HEK293 (cell line): ENCODE results near the gene FAM177B.
A peak's percentile ranks its signal among the peaks of the same experiment; 100 is the strongest.

Source experiments
- HOXD13 ChIP-seq: sonication (generic); formaldehyde crosslinking; IDR thresholded peaks from 2 replicates; pipeline ENCODE4 v1.8.0; 2022; ENCODE audit warnings: missing genetic modification reagents, borderline replicate concordance
- KLF10 ChIP-seq: fragments of 450-650 bp; IDR thresholded peaks from 2 replicates; pipeline ENCODE4 v1.5.1; 2018; ENCODE audit warnings: missing biosample characterization, mild to moderate bottlenecking, missing genetic modification characterization
- MEIS1 ChIP-seq: sonication (generic); formaldehyde crosslinking; IDR thresholded peaks from 2 replicates; pipeline ENCODE4 v1.8.1; 2022; ENCODE audit warnings: missing genetic modification reagents, mild to moderate bottlenecking, borderline replicate concordance
- MZF1 ChIP-seq: fragments of 450-650 bp; formaldehyde crosslinking; IDR thresholded peaks from 2 replicates; pipeline ENCODE4 v1.5.1; 2017; ENCODE audit warnings: missing biosample characterization, missing genetic modification characterization, borderline replicate concordance
- PRDM1 ChIP-seq: fragments of 450-650 bp; formaldehyde crosslinking; IDR thresholded peaks from 2 replicates; pipeline ENCODE4; 2016; ENCODE audit warnings: missing biosample characterization, missing genetic modification characterization
- PRDM6 ChIP-seq: fragments of 450-650 bp; formaldehyde crosslinking; IDR thresholded peaks from 2 replicates; pipeline ENCODE4 v1.5.1; 2017; ENCODE audit warnings: missing biosample characterization, missing genetic modification characterization
- SCRT2 ChIP-seq: fragments of 450-650 bp; formaldehyde crosslinking; IDR thresholded peaks from 2 replicates; pipeline ENCODE4 v1.5.1; 2016; ENCODE audit warnings: missing biosample characterization, missing genetic modification characterization
- SP2 ChIP-seq: fragments of 450-650 bp; formaldehyde crosslinking; IDR thresholded peaks from 2 replicates; pipeline ENCODE4 v1.5.1; 2016; ENCODE audit warnings: missing biosample characterization, missing genetic modification characterization
- SP3 ChIP-seq: fragments of 450-650 bp; formaldehyde crosslinking; IDR thresholded peaks from 2 replicates; pipeline ENCODE4 v1.5.1; 2016; ENCODE audit warnings: missing biosample characterization, missing genetic modification characterization
- YY1 ChIP-seq: fragments of 450-650 bp; formaldehyde crosslinking; IDR thresholded peaks from 2 replicates; pipeline ENCODE4 v1.5.1; 2018; ENCODE audit warnings: missing biosample characterization, missing genetic modification characterization
- ZBTB26 ChIP-seq: fragments of 450-650 bp; formaldehyde crosslinking; optimal IDR thresholded peaks from 2 replicates; pipeline ENCODE3; 2016; ENCODE audit warnings: missing biosample characterization, mild to moderate bottlenecking, missing genetic modification characterization
- ZNF132 ChIP-seq: fragments of 450-650 bp; formaldehyde crosslinking; IDR thresholded peaks from 2 replicates; pipeline ENCODE4 v1.5.1; 2017; ENCODE audit warnings: missing biosample characterization, missing genetic modification characterization, borderline replicate concordance
- ZNF133 ChIP-seq: fragments of 450-650 bp; formaldehyde crosslinking; IDR thresholded peaks from 2 replicates; pipeline ENCODE4 v1.5.1; 2016; ENCODE audit warnings: missing biosample characterization, missing genetic modification characterization
- ZNF292 ChIP-seq: fragments of 450-650 bp; formaldehyde crosslinking; IDR thresholded peaks from 2 replicates; pipeline ENCODE4 v1.5.1; 2016; ENCODE audit warnings: low read depth, missing biosample characterization, missing genetic modification characterization, borderline replicate concordance
- ZNF335 ChIP-seq: fragments of 450-650 bp; formaldehyde crosslinking; conservative IDR thresholded peaks from 2 replicates; pipeline ENCODE4 v1.5.1; 2016; ENCODE audit warnings: missing biosample characterization, missing genetic modification characterization
- ZNF354C ChIP-seq: fragments of 450-650 bp; formaldehyde crosslinking; IDR thresholded peaks from 2 replicates; pipeline ENCODE4 v1.5.1; 2016; ENCODE audit warnings: missing biosample characterization, missing genetic modification characterization, low read depth, borderline replicate concordance
- ZNF48 ChIP-seq: fragments of 450-650 bp; formaldehyde crosslinking; IDR thresholded peaks from 2 replicates; pipeline ENCODE4 v1.5.1; 2016; ENCODE audit warnings: missing biosample characterization, missing genetic modification characterization
- ZNF548 ChIP-seq: fragments of 450-650 bp; formaldehyde crosslinking; IDR thresholded peaks from 2 replicates; pipeline ENCODE4 v1.5.1; 2016; ENCODE audit warnings: missing biosample characterization, missing genetic modification characterization
- ZNF571 ChIP-seq: fragments of 450-650 bp; formaldehyde crosslinking; IDR thresholded peaks from 2 replicates; pipeline ENCODE4 v1.5.0; 2017; ENCODE audit warnings: missing biosample characterization, missing genetic modification characterization
- ZNF596 ChIP-seq: fragments of 450-650 bp; IDR thresholded peaks from 2 replicates; pipeline ENCODE4 v1.5.0; 2018; ENCODE audit warnings: missing biosample characterization, mild to moderate bottlenecking, missing genetic modification characterization, moderate library complexity
- ZNF610 ChIP-seq: fragments of 450-650 bp; formaldehyde crosslinking; IDR thresholded peaks from 2 replicates; pipeline ENCODE4 v1.5.1; 2016; ENCODE audit warnings: missing biosample characterization, missing genetic modification characterization, borderline replicate concordance
- ZNF777 ChIP-seq: fragments of 450-650 bp; formaldehyde crosslinking; IDR thresholded peaks from 2 replicates; pipeline ENCODE4 v1.5.1; 2017; ENCODE audit warnings: missing biosample characterization, missing genetic modification characterization, borderline replicate concordance
- ZNF837 ChIP-seq: fragments of 450-650 bp; formaldehyde crosslinking; IDR thresholded peaks from 2 replicates; pipeline ENCODE4 v1.5.1; 2016; ENCODE audit warnings: missing biosample characterization, missing genetic modification characterization
- ZSCAN30 ChIP-seq: fragments of 450-650 bp; IDR thresholded peaks from 2 replicates; pipeline ENCODE4 v1.5.1; 2018; ENCODE audit warnings: missing biosample characterization, mild to moderate bottlenecking, missing genetic modification characterization, moderate library complexity
- TF ChIP-seq, protein P1 (sequence below): fragments of 450-650 bp; formaldehyde crosslinking; IDR thresholded peaks from 2 replicates; pipeline ENCODE4 v1.5.1; 2016; ENCODE audit warnings: missing biosample characterization, missing genetic modification characterization
- TF ChIP-seq, protein P2 (sequence below): fragments of 450-650 bp; formaldehyde crosslinking; IDR thresholded peaks from 2 replicates; pipeline ENCODE4 v1.5.1; 2016; ENCODE audit warnings: missing biosample characterization, missing genetic modification characterization
- TF ChIP-seq, protein P3 (sequence below): fragments of 450-650 bp; formaldehyde crosslinking; IDR thresholded peaks from 2 replicates; pipeline ENCODE4 v1.5.1; 2016; ENCODE audit warnings: missing biosample characterization, missing genetic modification characterization
- TF ChIP-seq, protein P4 (sequence below): fragments of 450-650 bp; IDR thresholded peaks from 2 replicates; pipeline ENCODE4 v1.5.1; 2018; ENCODE audit warnings: missing biosample characterization, mild to moderate bottlenecking, missing genetic modification characterization

FAM177B gene

GRCh38 chr1:222712253-222713090 is 24.5 kb upstream of the FAM177B start, which contains the start of the genes AIDA and BROX (continued):
- TF ChIP-seq ZNF292 = no peak
- peak; percentile 99 for TF ChIP-seq SP3
- TF ChIP-seq ZBTB26 (tag by site-specific recombination) = peak; percentile 41
- no peak for TF ChIP-seq ZNF837 (tag by site-specific recombination)
- no peak for TF ChIP-seq MEIS1 (CRISPR knock-in tag)
- TF ChIP-seq ZNF571 (tag by site-specific recombination) = no peak
- TF ChIP-seq ZNF548 (tag by site-specific recombination) = no peak
- TF ChIP-seq, protein P1, sequence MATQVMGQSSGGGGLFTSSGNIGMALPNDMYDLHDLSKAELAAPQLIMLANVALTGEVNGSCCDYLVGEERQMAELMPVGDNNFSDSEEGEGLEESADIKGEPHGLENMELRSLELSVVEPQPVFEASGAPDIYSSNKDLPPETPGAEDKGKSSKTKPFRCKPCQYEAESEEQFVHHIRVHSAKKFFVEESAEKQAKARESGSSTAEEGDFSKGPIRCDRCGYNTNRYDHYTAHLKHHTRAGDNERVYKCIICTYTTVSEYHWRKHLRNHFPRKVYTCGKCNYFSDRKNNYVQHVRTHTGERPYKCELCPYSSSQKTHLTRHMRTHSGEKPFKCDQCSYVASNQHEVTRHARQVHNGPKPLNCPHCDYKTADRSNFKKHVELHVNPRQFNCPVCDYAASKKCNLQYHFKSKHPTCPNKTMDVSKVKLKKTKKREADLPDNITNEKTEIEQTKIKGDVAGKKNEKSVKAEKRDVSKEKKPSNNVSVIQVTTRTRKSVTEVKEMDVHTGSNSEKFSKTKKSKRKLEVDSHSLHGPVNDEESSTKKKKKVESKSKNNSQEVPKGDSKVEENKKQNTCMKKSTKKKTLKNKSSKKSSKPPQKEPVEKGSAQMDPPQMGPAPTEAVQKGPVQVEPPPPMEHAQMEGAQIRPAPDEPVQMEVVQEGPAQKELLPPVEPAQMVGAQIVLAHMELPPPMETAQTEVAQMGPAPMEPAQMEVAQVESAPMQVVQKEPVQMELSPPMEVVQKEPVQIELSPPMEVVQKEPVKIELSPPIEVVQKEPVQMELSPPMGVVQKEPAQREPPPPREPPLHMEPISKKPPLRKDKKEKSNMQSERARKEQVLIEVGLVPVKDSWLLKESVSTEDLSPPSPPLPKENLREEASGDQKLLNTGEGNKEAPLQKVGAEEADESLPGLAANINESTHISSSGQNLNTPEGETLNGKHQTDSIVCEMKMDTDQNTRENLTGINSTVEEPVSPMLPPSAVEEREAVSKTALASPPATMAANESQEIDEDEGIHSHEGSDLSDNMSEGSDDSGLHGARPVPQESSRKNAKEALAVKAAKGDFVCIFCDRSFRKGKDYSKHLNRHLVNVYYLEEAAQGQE (tag by site-specific recombination) = no peak
- TF ChIP-seq PRDM6 (tag by site-specific recombination) = no peak
- TF ChIP-seq, protein P2, sequence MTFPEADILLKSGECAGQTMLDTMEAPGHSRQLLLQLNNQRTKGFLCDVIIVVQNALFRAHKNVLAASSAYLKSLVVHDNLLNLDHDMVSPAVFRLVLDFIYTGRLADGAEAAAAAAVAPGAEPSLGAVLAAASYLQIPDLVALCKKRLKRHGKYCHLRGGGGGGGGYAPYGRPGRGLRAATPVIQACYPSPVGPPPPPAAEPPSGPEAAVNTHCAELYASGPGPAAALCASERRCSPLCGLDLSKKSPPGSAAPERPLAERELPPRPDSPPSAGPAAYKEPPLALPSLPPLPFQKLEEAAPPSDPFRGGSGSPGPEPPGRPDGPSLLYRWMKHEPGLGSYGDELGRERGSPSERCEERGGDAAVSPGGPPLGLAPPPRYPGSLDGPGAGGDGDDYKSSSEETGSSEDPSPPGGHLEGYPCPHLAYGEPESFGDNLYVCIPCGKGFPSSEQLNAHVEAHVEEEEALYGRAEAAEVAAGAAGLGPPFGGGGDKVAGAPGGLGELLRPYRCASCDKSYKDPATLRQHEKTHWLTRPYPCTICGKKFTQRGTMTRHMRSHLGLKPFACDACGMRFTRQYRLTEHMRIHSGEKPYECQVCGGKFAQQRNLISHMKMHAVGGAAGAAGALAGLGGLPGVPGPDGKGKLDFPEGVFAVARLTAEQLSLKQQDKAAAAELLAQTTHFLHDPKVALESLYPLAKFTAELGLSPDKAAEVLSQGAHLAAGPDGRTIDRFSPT (tag by site-specific recombination) = no peak
- 0 out of 2 replicates have a peak, but pooled peaks have one; percentile 23 for TF ChIP-seq ZSCAN30
- TF ChIP-seq ZNF596 (tag by site-specific recombination) = no peak
- TF ChIP-seq HOXD13 = no peak
- TF ChIP-seq, protein P3, sequence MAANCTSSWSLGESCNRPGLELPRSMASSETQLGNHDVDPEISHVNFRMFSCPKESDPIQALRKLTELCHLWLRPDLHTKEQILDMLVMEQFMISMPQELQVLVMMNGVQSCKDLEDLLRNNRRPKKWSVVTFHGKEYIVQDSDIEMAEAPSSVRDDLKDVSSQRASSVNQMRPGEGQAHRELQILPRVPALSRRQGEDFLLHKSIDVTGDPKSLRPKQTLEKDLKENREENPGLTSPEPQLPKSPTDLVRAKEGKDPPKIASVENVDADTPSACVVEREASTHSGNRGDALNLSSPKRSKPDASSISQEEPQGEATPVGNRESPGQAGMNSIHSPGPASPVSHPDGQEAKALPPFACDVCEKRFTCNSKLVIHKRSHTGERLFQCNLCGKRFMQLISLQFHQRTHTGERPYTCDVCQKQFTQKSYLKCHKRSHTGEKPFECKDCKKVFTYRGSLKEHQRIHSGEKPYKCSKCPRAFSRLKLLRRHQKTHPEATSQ (tag by site-specific recombination) = no peak
- peak; percentile 100 for TF ChIP-seq YY1 (tag by site-specific recombination)
- no peak for TF ChIP-seq ZNF335 (tag by site-specific recombination)
- no peak; the same call in 1 of the 2 replicates for TF ChIP-seq KLF10
- TF ChIP-seq ZNF354C (tag by site-specific recombination) = no peak
- TF ChIP-seq, protein P4, sequence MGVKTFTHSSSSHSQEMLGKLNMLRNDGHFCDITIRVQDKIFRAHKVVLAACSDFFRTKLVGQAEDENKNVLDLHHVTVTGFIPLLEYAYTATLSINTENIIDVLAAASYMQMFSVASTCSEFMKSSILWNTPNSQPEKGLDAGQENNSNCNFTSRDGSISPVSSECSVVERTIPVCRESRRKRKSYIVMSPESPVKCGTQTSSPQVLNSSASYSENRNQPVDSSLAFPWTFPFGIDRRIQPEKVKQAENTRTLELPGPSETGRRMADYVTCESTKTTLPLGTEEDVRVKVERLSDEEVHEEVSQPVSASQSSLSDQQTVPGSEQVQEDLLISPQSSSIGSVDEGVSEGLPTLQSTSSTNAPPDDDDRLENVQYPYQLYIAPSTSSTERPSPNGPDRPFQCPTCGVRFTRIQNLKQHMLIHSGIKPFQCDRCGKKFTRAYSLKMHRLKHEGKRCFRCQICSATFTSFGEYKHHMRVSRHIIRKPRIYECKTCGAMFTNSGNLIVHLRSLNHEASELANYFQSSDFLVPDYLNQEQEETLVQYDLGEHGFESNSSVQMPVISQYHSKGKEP (tag by site-specific recombination) = no peak
- TF ChIP-seq PRDM1 (tag by site-specific recombination) = no peak
- TF ChIP-seq ZNF610 (tag by site-specific recombination) = peak; percentile 79
- 0 out of 2 replicates have a peak, but pooled peaks have one; percentile 7 for TF ChIP-seq ZNF133 (tag by site-specific recombination)
- peak; percentile 87 for TF ChIP-seq SP2 (tag by site-specific recombination)
- no peak for TF ChIP-seq ZNF132 (tag by site-specific recombination)
- no peak for TF ChIP-seq ZNF48 (tag by site-specific recombination)
- TF ChIP-seq ZNF777 (tag by site-specific recombination) = no peak
- no peak for TF ChIP-seq SCRT2 (tag by site-specific recombination)
- 0 out of 2 replicates have a peak, but pooled peaks have one; percentile 19 for TF ChIP-seq MZF1 (tag by site-specific recombination)
